HepG2 (cell line): ENCODE measurements around the gene MYH10. TPM values are rescaled to one million over a fixed set of nuclear protein-coding genes. Genes with fewer than 3 reads are reported as not detected.

ENCODE experiments used
- ATAC-seq: fragments of 200-7000 bp; cut with Tn5 transposase; 3 replicates; pipeline ENCODE4 v1.9.1; 2020; ENCODE audit warnings: mild to moderate bottlenecking, moderate library complexity
- BruUV-seq: library from RNA; stranded (reverse); fragments of 400-500 nt; replicated peaks from 2 replicates; lab custom pipeline; 2021; lab: Mats Ljungman, UMichigan
- CTCF ChIA-PET: fragments of 300-600 bp; formaldehyde crosslinking; extraction: SDS; loops from one replicate; lab custom pipeline; 2021; ENCODE audit warnings: low total read pairs, inconsistent platforms, low intra/inter-chr PET ratio; lab: Yijun Ruan, JAX
- POLR2A ChIA-PET: fragments of 350-600 bp; sonication (Branson Sonifier 250); formaldehyde crosslinking; loops from one replicate; lab custom pipeline; 2020; ENCODE audit warnings: antibody characterized with exemption, inconsistent platforms; lab: Yijun Ruan, JAX
- DNase-seq: peaks from one replicate; pipeline ENCODE4 v3.0.0-alpha.2; 2015; ENCODE audit warnings: low spot score
- FAIRE-seq: peaks from 3 replicates; lab custom pipeline; 2011; peaks lifted over from hg19 to GRCh38; lab: Jason Lieb, UNC
- H2AFZ ChIP-seq: one replicate; pipeline ENCODE4 v1.6.1; 2011; ENCODE audit warnings: low read length, inconsistent platforms
- H3K27ac ChIP-seq: fragments of 300-600 bp; 3 replicates; pipeline ENCODE4 v1.8.0; 2011; ENCODE audit warnings: mixed run types, mild to moderate bottlenecking, mixed read lengths, low read length, inconsistent platforms; ENCODE audit not compliant: insufficient read depth; ENCODE audit errors: extremely low read length
- H3K27me3 ChIP-seq, 2 experiments: fragments of 200-600 bp in 1 of 2; 2 replicates in 1 of 2; 3 replicates in 1 of 2; pipeline versions ENCODE4 v1.6.0 to v1.8.0; 2011; ENCODE audit warnings: low read length in 2 of 2, mild to moderate bottlenecking in 2 of 2, moderate library complexity in 2 of 2, inconsistent platforms in 1 of 2; ENCODE audit not compliant: insufficient read depth in 2 of 2, control insufficient read depth in 1 of 2
- H3K36me3 ChIP-seq, 2 experiments: fragments of 200-600 bp in 1 of 2; replicated peaks in 1 of 2; 2 replicates in 1 of 2; 3 replicates in 1 of 2; pipeline versions ENCODE4 v1.5.1 to v1.8.0; 2011; ENCODE audit warnings: low read length in 2 of 2, inconsistent platforms in 1 of 2; ENCODE audit not compliant: insufficient read depth in 2 of 2, control insufficient read depth in 1 of 2
- H3K4me1 ChIP-seq: 2 replicates; pipeline ENCODE4 v1.5.1; 2012; ENCODE audit warnings: low read length, inconsistent platforms; ENCODE audit not compliant: insufficient read depth
- H3K4me2 ChIP-seq: 2 replicates; pipeline ENCODE4 v1.6.0; 2011; ENCODE audit warnings: low read depth, low read length, inconsistent platforms
- H3K4me3 ChIP-seq, 3 experiments: fragments of 200-600 bp in 1 of 3; sonication (generic), shearing (Covaris generic) in 1 of 3; replicated peaks in 1 of 3; 2 replicates each; pipeline ENCODE4 v1.5.1; 2011 to 2016; ENCODE audit warnings: low read length in 3 of 3, inconsistent platforms in 2 of 3, low read depth in 2 of 3, mild to moderate bottlenecking in 2 of 3, control low read depth in 1 of 3, mixed read lengths in 1 of 3; ENCODE audit not compliant: insufficient read depth in 1 of 3
- H3K79me2 ChIP-seq: one replicate; pipeline ENCODE4 v1.6.1; 2011; ENCODE audit warnings: low read length, inconsistent platforms; ENCODE audit not compliant: insufficient read depth
- H3K9ac ChIP-seq: 2 replicates; pipeline ENCODE4 v1.6.0; 2011; ENCODE audit warnings: mild to moderate bottlenecking, low read depth, low read length, inconsistent platforms; ENCODE audit not compliant: insufficient read depth
- H3K9me3 ChIP-seq: 2 replicates; pipeline ENCODE4 v1.5.1; 2012; ENCODE audit warnings: mild to moderate bottlenecking, low read length
- H4K20me1 ChIP-seq: 2 replicates; pipeline ENCODE4 v1.6.0; 2011; ENCODE audit warnings: inconsistent platforms, mild to moderate bottlenecking, low read length, moderate library complexity; ENCODE audit not compliant: insufficient read depth
- CCDC6 ChIP-seq: sonication (generic); formaldehyde crosslinking; IDR thresholded peaks from 2 replicates; pipeline ENCODE4 v1.8.1; 2022; ENCODE audit warnings: mild to moderate bottlenecking, missing genetic modification reagents, moderate library complexity
- CREM ChIP-seq, 2 experiments: sonication (generic) in 1 of 2; formaldehyde crosslinking in 1 of 2; IDR thresholded peaks; 2 replicates each; pipeline versions ENCODE4 v1.4.0 to v1.6.1; 2016 to 2020; ENCODE audit warnings: antibody characterized with exemption in 1 of 2, mild to moderate bottlenecking in 1 of 2, missing genetic modification reagents in 1 of 2
- GTF2F1 ChIP-seq: fragments of 150-350 bp; IDR thresholded peaks from 2 replicates; pipeline ENCODE4 v1.6.1; 2014; ENCODE audit warnings: low read length
- HDAC1 ChIP-seq: sonication (generic); formaldehyde crosslinking; IDR thresholded peaks from 2 replicates; pipeline ENCODE4 v1.5.1; 2020; ENCODE audit warnings: mild to moderate bottlenecking, missing genetic modification reagents
- NFE2 ChIP-seq: sonication (generic); formaldehyde crosslinking; IDR thresholded peaks from 2 replicates; pipeline ENCODE4 v1.4.0; 2020; ENCODE audit warnings: missing genetic modification reagents
- PITX1 ChIP-seq: sonication (generic); formaldehyde crosslinking; IDR thresholded peaks from 2 replicates; pipeline ENCODE4 v1.5.1; 2020; ENCODE audit warnings: mild to moderate bottlenecking, missing genetic modification reagents
- PRPF4 ChIP-seq: fragments of 200-400 bp; formaldehyde crosslinking; IDR thresholded peaks from 2 replicates; pipeline ENCODE4 v1.6.1; 2016; ENCODE audit warnings: low read length, low read depth; ENCODE audit not compliant: poor library complexity, severe bottlenecking
- RFX3 ChIP-seq: IDR thresholded peaks from 2 replicates; pipeline ENCODE4 v1.6.1; 2016; ENCODE audit warnings: missing biosample characterization, missing genetic modification reagents
- YEATS4 ChIP-seq: sonication (generic); formaldehyde crosslinking; IDR thresholded peaks from 2 replicates; pipeline ENCODE4 v1.4.0; 2020; ENCODE audit warnings: missing genetic modification reagents, borderline replicate concordance
- ZFP36L1 ChIP-seq: sonication (generic); formaldehyde crosslinking; IDR thresholded peaks from 2 replicates; pipeline ENCODE4 v1.8.0; 2022; ENCODE audit warnings: mild to moderate bottlenecking, missing genetic modification reagents, moderate library complexity
- ZFY ChIP-seq: sonication (generic); formaldehyde crosslinking; IDR thresholded peaks from 2 replicates; pipeline ENCODE4 v1.4.0; 2020; ENCODE audit warnings: missing genetic modification reagents
- ZNF543 ChIP-seq: sonication (generic); formaldehyde crosslinking; IDR thresholded peaks from 2 replicates; pipeline ENCODE4 v1.4.0; 2020; ENCODE audit warnings: mild to moderate bottlenecking, missing genetic modification reagents
- ZNF619 ChIP-seq: sonication (generic); formaldehyde crosslinking; IDR thresholded peaks from 2 replicates; pipeline ENCODE4 v1.4.0; 2020; ENCODE audit warnings: mild to moderate bottlenecking, missing genetic modification reagents
- WGBS: methylation state at CpG from one replicate; pipeline ENCODE4 v1.1.6; 2017; ENCODE audit warnings: low lambda C conversion rate; 5-methylcytosine and 5-hydroxymethylcytosine counted together
- in situ Hi-C: cut with HindIII; loops from 2 replicates; pipeline ENCODE4 v1.10.0; 2017; ENCODE audit warnings: low pct_unique_long_range_greater_than_20kb; ENCODE audit not compliant: extremely low pct_ligation_motif_present
- intact Hi-C: fragments of 100-400 bp; cut with micrococcal nuclease; formaldehyde crosslinking; loops from one replicate; pipeline ENCODE4 v1.10.0; 2022; ENCODE audit not compliant: unreplicated experiment
- polyA plus RNA-seq, 8 experiments: library from polyadenylated mRNA; depleted of rRNA in 3 of 8; stranded (reverse) in 7 of 8; unstranded in 1 of 8; fragments of >200 nt; fragmentation: Illumina TruSeq in 4 of 8; extraction: Trizol in 4 of 8; gene quantifications; 2 replicates each; pipeline versions ENCODE4 v1.2.1 to v1.2.3, GENCODE V29; 2011 to 2016; ENCODE audit warnings: low read depth in 4 of 8, missing spikeins in 1 of 8, mixed read lengths in 1 of 8; ENCODE audit not compliant: insufficient read depth in 1 of 8
- total RNA-seq, 5 experiments: library from RNA; depleted of rRNA; stranded (reverse); fragments of >200 nt; fragmentation: Illumina TruSeq; extraction: Trizol; gene quantifications; 2 replicates each; pipeline ENCODE4 v1.2.3, GENCODE V29; 2016; ENCODE audit warnings: low read depth in 1 of 5
- TF ChIP-seq, protein P1 (sequence below): sonication (generic); formaldehyde crosslinking; IDR thresholded peaks from 2 replicates; pipeline ENCODE4 v1.4.0; 2020; ENCODE audit warnings: missing genetic modification reagents
- TF ChIP-seq, protein P2 (sequence below): sonication (generic); formaldehyde crosslinking; IDR thresholded peaks from 2 replicates; pipeline ENCODE4 v1.9.0; 2022; ENCODE audit warnings: missing genetic modification reagents, mild to moderate bottlenecking, borderline replicate concordance

Gene MYH10
- total and polyA plus RNA-seq, 2 of the 13 experiments (the other 11 are each of a cell fraction or from before 2014, with no cell fraction given): 43.4 to 68.6 TPM

DNA sequence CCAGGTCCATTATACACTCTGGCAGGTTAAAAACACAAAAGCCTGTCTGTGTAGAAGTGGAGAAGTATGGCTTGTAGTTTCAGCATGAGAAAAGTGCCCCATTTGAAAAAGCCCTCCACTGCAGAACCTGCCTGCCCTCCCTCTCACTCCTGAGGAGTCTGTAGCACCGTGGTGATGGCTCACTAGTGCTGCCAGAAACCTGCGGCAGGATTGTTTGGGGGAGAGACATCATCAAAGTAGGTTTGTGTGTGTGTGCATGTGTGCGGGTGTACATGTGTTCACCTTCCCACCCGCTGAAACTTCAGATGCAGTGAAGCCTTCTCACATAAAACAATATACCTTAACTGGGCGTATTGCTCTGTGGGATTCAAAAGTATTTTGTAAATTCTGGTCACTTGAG, 168.0 kb downstream of the MYH10 start (continued):
- TF ChIP-seq, protein P1, sequence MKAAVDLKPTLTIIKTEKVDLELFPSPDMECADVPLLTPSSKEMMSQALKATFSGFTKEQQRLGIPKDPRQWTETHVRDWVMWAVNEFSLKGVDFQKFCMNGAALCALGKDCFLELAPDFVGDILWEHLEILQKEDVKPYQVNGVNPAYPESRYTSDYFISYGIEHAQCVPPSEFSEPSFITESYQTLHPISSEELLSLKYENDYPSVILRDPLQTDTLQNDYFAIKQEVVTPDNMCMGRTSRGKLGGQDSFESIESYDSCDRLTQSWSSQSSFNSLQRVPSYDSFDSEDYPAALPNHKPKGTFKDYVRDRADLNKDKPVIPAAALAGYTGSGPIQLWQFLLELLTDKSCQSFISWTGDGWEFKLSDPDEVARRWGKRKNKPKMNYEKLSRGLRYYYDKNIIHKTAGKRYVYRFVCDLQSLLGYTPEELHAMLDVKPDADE: no peak
- no peak for TF ChIP-seq PITX1 (CRISPR knock-in tag)
- no peak for TF ChIP-seq RFX3 (CRISPR knock-in tag)
- no peak for TF ChIP-seq ZNF543 (CRISPR knock-in tag)

DNA sequence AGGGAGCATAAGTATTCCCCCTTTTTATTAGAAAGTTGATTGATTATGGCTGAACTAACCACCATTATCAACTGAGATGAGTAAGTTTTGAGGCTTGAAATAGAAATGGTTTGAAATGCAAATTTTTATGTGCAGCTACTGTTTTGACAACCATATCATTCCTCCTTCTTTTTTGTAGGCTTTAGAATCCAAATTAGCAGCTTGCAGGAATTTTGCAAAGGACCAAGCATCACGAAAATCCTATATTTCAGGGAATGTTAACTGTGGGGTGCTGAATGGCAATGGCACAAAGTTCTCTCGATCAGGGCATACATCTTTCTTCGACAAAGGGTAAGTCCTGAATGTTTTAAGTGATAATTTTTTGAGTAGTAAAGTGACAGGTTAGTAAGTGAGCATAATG, 170.7 kb downstream of the MYH10 start:
- no peak overlapping the region for H3K4me3 ChIP-seq
- WGBS: 98% methylated on average over 3 of the region's 3 CpGs
- in situ Hi-C loops: no loop called here
- no peak for TF ChIP-seq ZFP36L1 (CRISPR knock-in tag)
- no peak for TF ChIP-seq HDAC1
- TF ChIP-seq, all 625 proteins: peak for 0
- no peak overlapping the region for H3K4me2 ChIP-seq
- intact Hi-C loops: no loop called here
- BruUV-seq: no TSS peak
- peaks cover 36% of the 10 kb centered on the region for H3K4me1 ChIP-seq
- H3K79me2 ChIP-seq: peaks cover 51% of the 10 kb centered on the region
- H3K27me3 ChIP-seq: no peaks in the 10 kb centered on the region
- peaks cover 17% of the 10 kb centered on the region for H4K20me1 ChIP-seq
- H3K27ac ChIP-seq: no peak overlapping the region
- H3K9ac ChIP-seq: no peak overlapping the region
- ChIA-PET POLR2A (no interaction called here), CTCF (no interaction called here)
- DNase-seq (no peak), FAIRE-seq (no peak), ATAC-seq (no peak)
- no peak overlapping the region for H2AFZ ChIP-seq
- H3K9me3 ChIP-seq: no peaks in the 10 kb centered on the region
- H3K36me3 ChIP-seq: peaks cover 49 to 93% of the 10 kb centered on the region in 2 experiments

DNA sequence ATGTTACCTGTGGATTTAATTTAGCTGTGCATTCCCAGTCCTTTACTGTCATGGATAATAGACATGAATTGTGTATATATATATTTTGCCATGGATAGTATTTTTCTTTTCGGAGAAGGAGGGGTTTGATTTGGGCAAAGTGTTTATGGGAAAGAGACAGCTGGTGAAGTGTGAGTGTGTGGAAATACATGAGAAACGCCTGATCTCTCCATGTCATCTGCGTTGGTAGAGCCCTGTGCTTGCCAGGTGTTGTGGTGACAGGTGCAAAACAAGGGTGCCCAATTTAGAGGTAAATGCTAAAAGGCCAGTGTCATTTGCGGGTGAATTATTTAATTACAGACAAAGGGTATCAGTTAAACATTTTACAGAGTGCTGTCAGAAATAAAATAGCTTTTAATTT, 171.4 kb downstream of the MYH10 start:
- ATAC-seq: no peak
- H3K4me1 ChIP-seq: peaks cover 34% of the 10 kb centered on the region
- POLR2A ChIA-PET: no interaction called here
- TF ChIP-seq CCDC6 (no peak), PRPF4 (no peak), CREM (IDR thresholded peaks at IDR 0.05) (no peak), CREM (CRISPR knock-in tag; IDR thresholded peaks at IDR 0.05) (no peak), GTF2F1 (no peak), YEATS4 (CRISPR knock-in tag) (no peak), NFE2 (CRISPR knock-in tag) (no peak), ZFY (no peak), ZNF619 (CRISPR knock-in tag) (no peak)
- TF ChIP-seq, protein P2, sequence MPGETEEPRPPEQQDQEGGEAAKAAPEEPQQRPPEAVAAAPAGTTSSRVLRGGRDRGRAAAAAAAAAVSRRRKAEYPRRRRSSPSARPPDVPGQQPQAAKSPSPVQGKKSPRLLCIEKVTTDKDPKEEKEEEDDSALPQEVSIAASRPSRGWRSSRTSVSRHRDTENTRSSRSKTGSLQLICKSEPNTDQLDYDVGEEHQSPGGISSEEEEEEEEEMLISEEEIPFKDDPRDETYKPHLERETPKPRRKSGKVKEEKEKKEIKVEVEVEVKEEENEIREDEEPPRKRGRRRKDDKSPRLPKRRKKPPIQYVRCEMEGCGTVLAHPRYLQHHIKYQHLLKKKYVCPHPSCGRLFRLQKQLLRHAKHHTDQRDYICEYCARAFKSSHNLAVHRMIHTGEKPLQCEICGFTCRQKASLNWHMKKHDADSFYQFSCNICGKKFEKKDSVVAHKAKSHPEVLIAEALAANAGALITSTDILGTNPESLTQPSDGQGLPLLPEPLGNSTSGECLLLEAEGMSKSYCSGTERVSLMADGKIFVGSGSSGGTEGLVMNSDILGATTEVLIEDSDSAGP (CRISPR knock-in tag): no peak
- BruUV-seq: no TSS peak
- H4K20me1 ChIP-seq: peaks cover 10% of the 10 kb centered on the region; the same call in 1 of the 2 replicates
- no peak overlapping the region for H3K4me3 ChIP-seq
- no peak for DNase-seq
- H3K9me3 ChIP-seq: no peaks in the 10 kb centered on the region
- no peak overlapping the region for H3K4me2 ChIP-seq
- H3K36me3 ChIP-seq: peaks cover 49 to 93% of the 10 kb centered on the region in 2 experiments
- no peaks in the 10 kb centered on the region for H3K27me3 ChIP-seq
- H3K79me2 ChIP-seq: peaks cover 45% of the 10 kb centered on the region
- FAIRE-seq: no peak
- intact Hi-C loops (no loop called here), in situ Hi-C loops (no loop called here)
- no peak overlapping the region for H3K27ac ChIP-seq
- H2AFZ ChIP-seq: no peak overlapping the region
- H3K9ac ChIP-seq: no peak overlapping the region
- WGBS: 95% methylated on average over 4 of the region's 4 CpGs
- CTCF ChIA-PET: no interaction called here
